Measurements from ENCODE around the gene ZNF326.
A peak's percentile ranks its signal among the peaks of the same experiment; 100 is the strongest.
"Not testable (repeated sequence)": the region's sequence is repeated elsewhere in the genome, so short reads cannot be mapped to it uniquely, and the experiment has no call there.

Gene ZNF326

DNA sequence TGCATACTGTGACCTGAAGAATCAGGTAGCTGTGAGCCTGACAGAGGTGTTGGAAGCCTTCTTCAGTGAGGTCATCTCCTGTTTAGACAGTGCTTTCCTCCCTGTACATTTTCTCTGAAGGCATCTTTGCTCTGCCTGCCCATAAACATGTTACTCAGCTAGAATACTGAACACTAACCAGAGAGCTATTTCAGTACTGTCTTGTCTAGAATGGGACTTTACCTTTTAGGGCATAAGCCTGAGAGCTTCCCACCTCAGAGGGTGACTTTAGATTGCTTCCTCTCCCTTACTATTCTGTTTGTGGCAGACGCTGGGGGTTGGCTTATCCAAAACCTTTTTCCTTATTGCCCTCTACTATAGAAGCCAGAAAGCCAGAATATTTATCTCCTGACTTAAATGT is 23.3 kb upstream of the ZNF326 start:
- DNase-seq, result no peak

DNA sequence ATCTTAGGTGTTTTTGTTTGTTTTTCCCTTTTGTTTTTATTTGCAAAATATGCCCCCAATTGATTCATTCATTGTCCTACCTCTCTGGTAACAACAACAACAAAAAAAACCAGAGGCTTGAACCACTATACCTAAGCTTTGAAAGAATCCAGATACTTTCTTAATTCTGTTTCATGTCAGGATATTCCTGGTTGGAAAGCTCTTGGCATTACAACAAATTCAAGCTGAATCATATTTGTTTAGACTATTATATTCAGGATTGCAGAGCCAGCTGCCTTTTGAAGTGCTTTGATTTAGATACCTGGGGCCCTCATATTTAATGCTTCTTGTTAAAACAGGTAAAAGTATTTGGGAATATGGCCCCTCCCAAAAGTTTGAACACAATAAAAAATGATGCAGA is 22.9 kb upstream of the ZNF326 start:
- DNase-seq, result no peak

DNA sequence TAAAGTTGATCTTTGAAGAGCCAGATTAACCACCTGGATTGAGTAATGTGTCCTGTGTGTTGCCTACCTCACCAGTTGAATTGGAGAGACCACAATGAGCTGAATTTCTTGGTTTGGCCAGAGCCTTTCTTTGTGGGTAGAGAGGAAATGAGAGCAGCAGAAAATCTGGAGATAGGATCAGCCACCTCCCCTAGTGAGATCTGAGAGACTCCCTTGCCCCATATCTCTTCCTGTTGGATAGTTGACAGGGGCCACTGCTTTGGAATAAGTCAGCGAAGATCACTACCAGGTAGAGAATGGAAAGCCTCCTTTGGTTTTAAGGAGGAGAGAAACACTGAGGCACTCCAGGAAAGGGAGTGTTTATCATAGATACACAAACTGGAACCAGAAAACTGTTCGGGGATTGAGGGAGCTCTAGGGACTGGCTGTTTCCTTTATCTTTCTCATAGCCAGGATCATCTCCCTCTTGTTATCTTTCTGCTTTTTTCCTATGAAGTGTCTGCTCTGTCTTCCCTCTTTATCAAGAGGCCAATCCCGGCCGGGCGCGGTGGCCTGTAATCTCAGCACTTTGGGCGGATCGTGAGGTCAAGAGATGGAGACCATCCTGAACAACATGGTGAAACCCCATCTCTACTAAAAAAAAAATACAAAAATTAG is 21.3 kb upstream of the ZNF326 start:
- DNase-seq, result no peak

DNA sequence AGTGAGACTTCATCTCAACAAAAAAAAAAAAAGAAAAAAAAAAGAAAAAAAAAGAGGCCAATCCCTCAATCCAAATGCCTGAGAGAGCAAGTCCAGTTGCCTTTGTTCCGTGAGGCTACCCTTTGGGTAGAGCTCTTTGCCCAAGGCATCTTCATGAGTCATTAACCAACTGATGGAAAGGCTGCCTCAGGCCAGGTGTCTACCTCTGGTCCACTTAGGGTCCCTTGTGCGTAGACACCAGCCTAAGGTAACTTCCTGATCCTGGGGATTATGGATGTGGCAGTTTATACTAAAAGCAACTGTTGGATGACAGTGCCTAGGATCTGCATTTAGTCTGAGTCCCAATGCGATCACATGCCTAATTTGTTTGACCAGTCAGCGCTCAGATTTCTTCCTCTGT is 20.7 kb upstream of the ZNF326 start:
- DNase-seq, result no peak

DNA sequence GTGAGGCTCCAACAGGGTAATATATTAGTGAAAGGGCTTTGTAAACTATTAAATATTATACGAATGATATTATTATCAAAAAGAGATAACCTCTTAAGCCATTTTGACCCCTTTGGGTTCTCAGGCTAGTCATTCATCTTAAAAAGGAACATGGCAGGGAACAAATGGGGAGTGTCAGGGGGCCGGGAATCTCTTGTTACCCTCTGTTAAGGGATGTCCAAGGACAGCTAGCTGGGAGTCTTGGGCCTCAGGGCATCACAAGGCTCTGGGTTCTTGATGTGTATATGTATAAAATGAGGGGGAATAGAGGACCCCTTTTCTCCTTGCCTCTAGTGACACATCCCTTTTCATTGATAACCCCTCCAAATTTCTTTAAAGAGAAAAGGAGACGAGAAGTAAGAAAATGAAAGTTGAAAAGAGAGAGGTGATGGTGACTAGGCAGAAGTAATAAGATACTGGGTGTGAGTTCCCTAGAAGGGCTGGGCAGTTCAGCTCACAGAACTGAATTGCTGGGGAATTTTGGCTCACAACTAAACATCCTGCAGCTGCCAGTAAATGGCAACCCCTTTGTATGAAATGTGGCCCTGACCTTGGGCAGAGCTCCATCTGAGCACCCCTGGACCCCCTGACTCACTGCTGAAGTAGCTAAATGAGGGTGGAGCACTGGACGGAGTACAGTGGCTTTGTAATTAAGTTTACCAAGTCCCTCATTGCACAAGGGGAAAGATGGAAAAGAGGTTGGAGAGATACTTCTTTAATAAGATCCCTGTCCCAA is 20.0 kb upstream of the ZNF326 start:
- no peak for DNase-seq

DNA sequence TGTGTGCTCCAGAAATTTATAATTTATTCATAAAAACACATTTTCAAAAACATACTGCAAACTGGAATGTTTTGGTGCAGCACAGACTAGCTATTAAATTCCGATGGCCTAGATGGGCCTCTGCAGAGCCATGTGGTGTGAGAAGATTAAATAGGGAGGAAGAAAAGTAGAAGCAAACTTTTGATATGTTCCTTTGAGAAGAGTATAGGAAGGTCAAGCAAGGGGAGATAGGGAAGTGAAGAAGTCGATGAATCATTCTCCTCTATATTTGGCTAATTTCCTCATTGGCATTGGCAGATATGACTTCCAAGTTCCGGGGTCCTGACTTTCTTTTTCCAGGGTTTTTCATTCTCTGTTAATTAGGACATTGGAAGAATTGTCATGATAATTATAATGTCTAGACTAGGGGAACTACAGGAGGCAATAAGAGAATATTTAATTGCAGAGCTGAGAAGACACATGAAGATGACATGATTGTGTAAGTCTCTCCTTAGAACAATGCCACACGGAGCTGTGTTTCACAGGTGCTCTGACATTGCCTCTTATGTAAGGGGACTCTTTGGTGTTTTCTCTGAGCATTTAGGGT is 19.3 kb upstream of the ZNF326 start:
- DNase-seq, result no peak

- DNase-seq, result no peak
These were observed 16.2 kb upstream of the ZNF326 start for GRCh38 chr1:89978755-89979154.

DNA sequence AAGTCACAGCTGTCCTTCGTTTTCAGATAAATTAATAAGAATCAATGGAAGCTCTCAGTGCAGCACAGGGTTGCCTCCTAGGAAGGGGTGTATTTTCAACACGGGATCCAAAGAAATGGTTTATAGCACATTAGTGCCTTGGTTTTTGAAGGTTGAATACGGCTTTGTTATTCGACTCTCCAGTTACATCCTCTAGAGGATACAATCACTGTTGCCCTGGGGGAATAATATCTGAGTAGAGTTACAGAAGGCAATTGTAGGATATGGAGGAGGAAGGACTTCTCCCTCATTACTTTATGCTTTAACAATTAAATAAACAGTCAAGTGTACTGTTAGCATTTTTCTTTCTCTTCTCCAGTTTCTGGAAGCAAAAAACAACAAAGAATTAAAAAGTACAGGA is 14.3 kb upstream of the ZNF326 start:
- DNase-seq, result peak; percentile 14 to 17

GRCh38 chr1:89982846-89983245 is 12.1 kb upstream of the ZNF326 start:
- not testable (repeated sequence) for DNase-seq

- not testable (repeated sequence) for DNase-seq
These were observed 10.3 kb upstream of the ZNF326 start for GRCh38 chr1:89984564-89985116.

DNA sequence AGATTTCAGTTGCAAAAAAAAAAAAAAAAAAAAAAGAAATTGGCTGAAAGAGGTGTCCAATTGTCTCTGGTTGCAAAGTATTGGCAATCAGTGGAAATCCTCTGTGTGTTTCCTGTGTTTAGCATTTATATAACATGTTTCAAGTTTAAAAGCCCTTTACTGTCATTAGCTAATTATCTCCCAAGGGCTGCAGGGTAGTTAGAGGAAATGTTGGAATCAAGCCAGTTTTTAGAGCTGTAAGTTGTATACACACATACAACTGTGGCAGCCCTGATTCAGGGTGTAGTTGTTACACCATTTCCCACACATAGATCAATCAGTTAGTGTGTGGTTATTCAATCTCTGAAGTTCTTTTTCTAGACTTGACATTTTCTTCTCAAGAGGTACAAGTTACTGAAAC is 8.9 kb upstream of the ZNF326 start:
- DNase-seq, result peak; percentile 41 to 77

DNA sequence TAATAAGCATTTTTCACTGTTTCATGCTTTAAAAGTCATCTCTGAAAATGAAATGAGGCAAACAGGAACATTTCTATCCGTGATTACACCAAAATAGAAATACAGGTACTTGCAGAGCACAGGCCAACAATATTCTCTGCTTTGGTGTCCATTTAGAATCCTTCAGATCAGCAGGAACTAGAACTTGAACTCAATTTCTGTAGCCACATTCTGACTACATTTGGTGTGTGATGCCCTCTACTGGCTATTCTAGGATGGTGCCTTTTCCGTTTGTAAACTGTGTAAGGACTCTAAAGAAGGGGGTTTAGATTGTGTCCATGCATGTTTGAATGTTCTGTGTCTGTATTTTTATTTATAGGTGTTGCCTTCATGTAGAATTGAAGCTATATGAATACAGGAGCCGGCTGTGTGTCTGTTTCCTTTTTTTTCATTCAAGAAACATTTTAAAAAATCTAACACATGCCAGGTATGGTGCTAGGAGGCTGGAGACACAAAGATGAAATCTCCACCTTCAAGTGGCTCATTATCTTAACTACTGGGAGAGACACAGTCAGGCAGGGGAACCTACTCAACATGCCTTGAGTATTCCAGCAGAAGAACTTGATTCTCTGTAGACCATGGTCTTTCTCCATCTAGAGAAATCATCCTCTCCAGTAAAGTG is 7.6 kb upstream of the ZNF326 start:
- peak; percentile 48 to 69 for DNase-seq

GRCh38 chr1:89989099-89989498 is 5.8 kb upstream of the ZNF326 start:
- DNase-seq, result no peak

GRCh38 chr1:89989799-89990198 is 5.1 kb upstream of the ZNF326 start:
- DNase-seq, result no peak

DNA sequence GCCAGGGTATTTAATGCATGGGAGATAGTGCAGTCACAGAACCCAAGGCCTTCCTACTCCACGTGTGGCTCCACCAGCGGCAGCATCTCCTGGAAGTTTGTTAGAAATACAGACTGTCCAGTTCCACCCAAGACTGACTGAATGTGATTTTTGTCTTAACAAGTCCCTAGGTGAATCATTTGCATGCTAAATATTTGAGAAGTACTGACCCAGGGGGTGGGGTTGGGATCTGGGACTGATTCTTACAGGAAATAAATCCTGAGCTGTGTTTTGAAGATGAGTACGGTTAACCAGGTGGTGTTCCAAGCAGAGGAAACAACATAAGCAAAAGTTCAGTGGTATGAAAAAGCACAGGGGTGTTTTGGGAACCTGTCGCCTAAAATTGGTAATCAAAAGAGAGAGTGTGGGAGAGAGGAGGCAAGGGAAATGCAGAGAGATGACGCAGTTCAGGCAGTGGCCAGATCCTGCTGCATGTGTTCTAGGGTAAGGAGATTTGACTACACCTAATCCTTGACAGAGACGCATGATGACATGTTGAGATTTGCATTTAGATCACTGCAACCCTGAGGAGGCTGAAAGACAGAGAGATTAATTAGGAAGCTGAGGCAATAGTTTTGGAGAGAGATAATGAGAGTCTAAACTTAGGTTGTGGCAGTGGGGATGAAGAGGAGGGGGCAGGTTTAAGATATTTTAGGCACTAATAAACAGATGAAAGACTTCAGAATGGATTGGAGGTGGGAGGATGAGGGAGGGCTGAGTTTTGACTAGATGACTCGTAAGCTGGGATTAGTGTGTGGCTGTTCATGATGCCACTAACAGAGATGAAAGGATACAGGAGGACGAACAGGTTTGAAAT is 3.7 kb upstream of the ZNF326 start:
- DNase-seq, result no peak

DNA sequence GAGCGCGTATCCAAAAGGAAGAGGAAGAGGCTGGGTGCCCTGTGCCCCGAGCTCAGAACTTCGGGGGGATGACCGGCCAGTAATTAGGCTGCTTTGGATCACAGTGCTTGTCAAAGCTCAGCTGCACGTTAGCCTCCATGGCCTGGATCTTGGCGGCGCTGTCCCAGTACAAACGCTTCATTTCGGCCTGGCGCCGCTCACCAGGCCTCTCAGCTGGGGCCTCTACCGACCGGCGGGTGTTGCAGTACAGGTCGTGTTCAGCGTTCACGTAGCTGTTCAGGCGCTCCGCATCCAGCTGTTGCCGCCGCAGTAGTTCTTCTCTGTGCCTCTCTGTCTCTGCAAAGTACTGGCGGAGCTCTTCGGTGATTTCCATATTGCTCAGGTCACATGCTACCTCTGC is 1.4 kb upstream of the ZNF326 start:
- DNase-seq, result no peak

- no peak for DNase-seq
These were observed 592 bp upstream of the ZNF326 start for GRCh38 chr1:89994231-89994804.

- DNase-seq, result no peak
These were observed 914 bp downstream of the ZNF326 start for GRCh38 chr1:89995598-89996449.

DNA sequence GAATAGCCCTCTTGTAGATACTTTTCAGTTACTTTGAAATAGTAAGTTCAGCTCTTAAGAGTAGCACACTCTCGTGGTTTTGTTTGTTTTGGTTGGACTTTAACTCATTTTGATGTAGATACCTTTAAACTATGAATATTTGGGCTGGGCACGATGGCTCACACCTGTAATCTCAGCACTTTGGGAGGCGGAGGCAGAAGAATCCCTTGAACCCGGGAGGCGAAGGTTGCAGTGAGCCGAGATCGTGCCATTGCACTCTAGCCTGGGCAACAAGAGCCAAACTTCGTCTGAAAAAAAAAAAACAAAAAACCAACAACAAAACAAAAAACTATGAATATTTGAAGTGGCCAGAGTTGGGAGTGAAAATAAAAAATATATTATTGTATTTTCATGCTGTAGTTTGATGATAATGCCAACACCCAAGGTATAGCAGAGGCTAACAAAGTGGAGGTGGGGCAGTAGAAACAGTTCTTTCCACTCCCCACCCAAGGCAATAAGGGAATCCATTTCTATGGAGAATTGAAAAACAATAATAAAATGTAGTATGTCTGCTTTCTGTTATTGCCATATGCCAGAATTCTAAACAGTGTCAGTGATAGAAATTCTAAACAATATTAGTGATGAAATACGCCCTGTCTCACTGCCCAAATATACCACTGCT is 1.7 kb downstream of the ZNF326 start:
- no peak for DNase-seq

DNA sequence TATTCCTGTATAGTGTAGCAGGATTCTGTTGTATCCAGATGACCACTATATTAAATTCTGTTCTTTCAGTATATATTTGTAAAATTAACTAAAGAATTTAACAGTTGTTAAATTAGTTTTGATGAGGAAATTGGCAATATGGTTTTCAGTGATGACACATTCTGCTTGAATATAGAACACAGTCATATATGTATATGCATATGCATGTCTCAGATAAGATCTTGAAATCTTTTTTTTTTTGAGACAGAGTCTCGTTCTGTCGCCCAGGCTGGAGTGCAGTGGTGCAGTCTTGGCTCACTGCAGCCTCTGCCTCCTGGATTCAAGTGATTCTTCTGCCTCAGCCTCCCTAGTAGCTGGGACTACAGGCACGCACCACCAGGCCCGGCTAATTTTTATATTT is 2.2 kb downstream of the ZNF326 start:
- DNase-seq, result not testable (repeated sequence)

GRCh38 chr1:89998306-89998705 is 3.4 kb downstream of the ZNF326 start:
- DNase-seq, result no peak

All from NCI-H2081 (cell line).